Mucosa of rectum (tissue), 2 donors: ENCODE results near the gene SLC38A9.

Experiments used
- H3K27ac ChIP-seq, 2 donors: one replicate each; pipeline ENCODE4 v1.7.0; 2013; ENCODE audit warnings: inconsistent platforms in 2 of 2, low read depth in 2 of 2, low read length in 2 of 2
- H3K27me3 ChIP-seq, 2 donors: one replicate each; pipeline ENCODE4 v1.7.0; 2013; ENCODE audit warnings: low read length in 2 of 2; ENCODE audit not compliant: control insufficient read depth in 2 of 2, insufficient read depth in 2 of 2
- H3K36me3 ChIP-seq, 2 donors: one replicate each; pipeline ENCODE4 v1.7.0; 2013; ENCODE audit warnings: low read length in 2 of 2; ENCODE audit not compliant: control insufficient read depth in 2 of 2, insufficient read depth in 2 of 2
- H3K4me1 ChIP-seq, 2 donors: one replicate each; pipeline ENCODE4 v1.7.0; 2013; ENCODE audit warnings: low read length in 2 of 2, mild to moderate bottlenecking in 1 of 2; ENCODE audit not compliant: control insufficient read depth in 2 of 2, insufficient read depth in 2 of 2
- H3K4me3 ChIP-seq, 2 donors: one replicate each; pipeline ENCODE4 v1.7.0; 2013; ENCODE audit warnings: low read length in 2 of 2
- H3K9ac ChIP-seq, 2 donors: one replicate each; pipeline ENCODE4 v1.7.0; 2013; ENCODE audit warnings: low read length in 2 of 2, low read depth in 1 of 2, mild to moderate bottlenecking in 1 of 2
- H3K9me3 ChIP-seq, 2 donors: one replicate each; pipeline ENCODE4 v1.7.0; 2013; ENCODE audit warnings: low read length in 2 of 2; ENCODE audit not compliant: control insufficient read depth in 2 of 2
- donor health status: healthy.
- donor health status: Normal muscosa, but diverticular disease.

Gene SLC38A9

DNA sequence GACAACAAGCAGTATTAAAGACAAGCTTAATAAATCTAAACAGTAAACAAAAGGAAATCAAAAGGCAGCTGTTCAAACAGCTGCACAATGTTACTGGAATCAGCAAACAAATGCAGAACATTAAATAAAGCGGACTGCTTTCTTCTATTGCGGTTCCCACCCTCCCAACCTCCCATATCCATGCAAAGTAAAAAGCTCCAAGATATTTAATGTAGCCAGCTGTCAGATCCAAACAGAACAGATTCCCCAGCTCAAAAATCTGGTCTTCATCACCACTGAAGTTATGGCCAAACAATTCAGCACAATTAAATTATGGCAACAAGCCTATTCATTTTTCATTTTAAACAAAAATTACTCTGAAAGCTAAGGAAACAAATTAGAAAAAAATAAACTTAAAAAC is 75.9 kb downstream of the SLC38A9 start:
- peaks cover 11 to 27% of the 10 kb centered on the region in 2 donors for H3K4me1 ChIP-seq

DNA sequence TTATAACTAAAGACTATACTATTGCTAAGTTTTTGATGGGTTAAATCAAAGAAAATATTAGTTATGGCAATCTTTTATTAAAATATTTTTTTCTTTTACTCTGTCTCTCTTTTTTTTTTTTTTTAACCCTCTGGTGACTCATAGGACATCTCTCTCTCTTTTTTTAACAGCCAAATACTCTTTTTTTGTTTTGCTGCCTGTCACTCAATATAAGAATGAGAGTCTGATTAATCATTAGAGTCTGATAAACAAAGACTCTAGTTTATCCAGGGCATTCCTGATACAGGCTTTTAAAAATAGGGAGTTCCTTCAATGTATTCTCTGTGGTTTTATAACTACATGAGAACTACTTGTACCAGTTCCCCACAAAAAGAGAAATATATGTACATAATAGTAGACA is 77.3 kb downstream of the SLC38A9 start:
- Histone ChIP-seq H3K27ac (peak overlapping the region in 1 of 2 donors; percentile 30), H3K4me3 (no peak overlapping the region), H3K27me3 (no peaks in the 10 kb centered on the region), H3K9ac (no peak overlapping the region), H3K36me3 (no peaks in the 10 kb centered on the region), H3K4me1 (peaks cover 11 to 27% of the 10 kb centered on the region in 2 donors), H3K9me3 (no peaks in the 10 kb centered on the region)

More for the DNA sequence above, 75.9 kb downstream of the SLC38A9 start:
- peak overlapping the region; percentile 4 to 22 for H3K27ac ChIP-seq
- H3K9me3 ChIP-seq = no peaks in the 10 kb centered on the region
- H3K27me3 ChIP-seq = no peaks in the 10 kb centered on the region
- no peaks in the 10 kb centered on the region for H3K36me3 ChIP-seq
- no peak overlapping the region for H3K4me3 ChIP-seq
- H3K9ac ChIP-seq = no peak overlapping the region

DNA sequence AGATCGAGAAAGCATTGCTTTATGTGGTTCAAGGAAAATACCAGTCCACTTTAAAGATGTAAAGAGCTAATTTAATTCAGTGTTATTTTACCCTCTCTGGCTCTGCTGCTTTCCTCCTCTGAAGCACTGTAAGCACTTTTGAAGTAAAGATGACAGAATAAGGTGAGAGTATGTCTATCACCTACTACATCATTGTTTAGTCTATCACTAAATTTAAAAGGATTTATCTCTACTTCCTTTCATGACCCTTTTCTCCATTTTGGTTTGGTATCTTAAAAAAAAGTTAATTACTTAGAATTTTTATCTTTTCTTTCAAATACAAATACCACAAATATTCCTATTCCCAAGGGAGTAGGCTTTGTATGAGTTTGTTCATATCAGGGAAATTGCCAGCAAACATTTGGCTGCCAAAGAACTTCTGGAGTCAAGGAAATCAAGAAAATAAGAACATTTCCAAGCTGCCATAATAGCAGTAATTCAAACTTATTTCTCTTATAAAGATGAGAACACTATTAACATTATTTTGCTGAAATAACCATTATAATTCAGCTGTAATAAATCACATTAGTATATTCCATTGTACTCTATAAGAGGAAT is 77.8 kb downstream of the SLC38A9 start:
- peak overlapping the region in 1 of 2 donors; percentile 34 for H3K27ac ChIP-seq
- no peaks in the 10 kb centered on the region for H3K27me3 ChIP-seq
- no peaks in the 10 kb centered on the region for H3K36me3 ChIP-seq
- peaks cover 11 to 27% of the 10 kb centered on the region in 2 donors for H3K4me1 ChIP-seq
- H3K4me3 ChIP-seq = no peak overlapping the region
- H3K9me3 ChIP-seq = no peaks in the 10 kb centered on the region
- H3K9ac ChIP-seq = no peak overlapping the region

DNA sequence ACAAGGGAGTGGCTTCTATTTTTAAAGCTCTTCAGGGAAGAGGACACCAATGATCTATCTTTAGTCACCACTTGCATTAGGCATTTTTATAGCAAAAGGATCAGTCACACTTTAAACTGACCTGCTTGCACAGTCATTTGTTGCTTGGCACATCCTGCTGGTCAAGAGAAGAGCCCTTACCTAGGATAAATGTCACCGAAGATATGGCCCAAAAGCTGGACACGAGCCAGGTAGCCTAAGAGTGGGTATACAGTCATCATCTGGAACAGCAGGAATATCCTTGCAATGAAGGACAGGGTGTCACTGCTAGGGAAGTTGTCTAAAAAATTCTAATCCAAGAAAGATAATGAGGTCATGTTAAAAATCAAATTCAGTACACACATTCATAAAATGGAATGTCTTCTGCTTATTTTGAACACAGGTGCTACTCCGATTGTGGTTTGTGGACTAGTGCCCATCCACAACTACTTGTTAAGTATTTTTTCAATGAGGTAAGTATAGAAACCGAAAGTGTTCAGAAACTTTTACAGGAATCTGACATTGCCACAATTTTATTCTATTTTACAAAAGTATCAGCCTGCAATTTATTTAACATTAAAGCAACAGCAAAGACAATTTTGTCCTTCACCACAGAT is 78.4 kb downstream of the SLC38A9 start:
- H3K4me1 ChIP-seq = peaks cover 11 to 27% of the 10 kb centered on the region in 2 donors
- H3K27ac ChIP-seq = peak overlapping the region; percentile 35 to 60
- H3K36me3 ChIP-seq = no peaks in the 10 kb centered on the region
- H3K4me3 ChIP-seq = peak overlapping the region in 1 of 2 donors; percentile 29
- H3K27me3 ChIP-seq = no peaks in the 10 kb centered on the region
- H3K9me3 ChIP-seq = no peaks in the 10 kb centered on the region
- no peak overlapping the region for H3K9ac ChIP-seq

DNA sequence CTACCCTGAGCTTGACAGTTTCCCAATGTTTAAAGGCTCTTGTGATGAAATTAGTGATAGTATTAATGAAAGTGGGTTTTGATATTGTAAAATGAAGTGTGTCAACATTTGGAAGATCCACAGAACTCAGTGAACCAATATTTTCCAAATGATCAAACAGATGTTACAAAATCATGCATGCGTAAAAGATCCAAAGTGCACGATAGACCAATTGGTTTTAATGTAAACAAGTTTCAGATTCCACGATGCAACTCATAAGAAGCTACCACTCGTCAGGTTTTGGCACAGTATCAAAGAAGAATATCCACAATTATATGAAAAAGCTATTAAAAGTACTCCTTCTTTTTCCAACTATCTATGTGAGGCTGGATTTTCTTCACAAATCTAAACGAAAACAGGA is 82.3 kb downstream of the SLC38A9 start:
- Histone ChIP-seq H3K27me3 (no peaks in the 10 kb centered on the region), H3K4me3 (no peak overlapping the region), H3K27ac (no peak overlapping the region), H3K4me1 (peaks cover 2 to 14% of the 10 kb centered on the region in 2 donors), H3K36me3 (no peaks in the 10 kb centered on the region), H3K9me3 (no peaks in the 10 kb centered on the region), H3K9ac (no peak overlapping the region)

DNA sequence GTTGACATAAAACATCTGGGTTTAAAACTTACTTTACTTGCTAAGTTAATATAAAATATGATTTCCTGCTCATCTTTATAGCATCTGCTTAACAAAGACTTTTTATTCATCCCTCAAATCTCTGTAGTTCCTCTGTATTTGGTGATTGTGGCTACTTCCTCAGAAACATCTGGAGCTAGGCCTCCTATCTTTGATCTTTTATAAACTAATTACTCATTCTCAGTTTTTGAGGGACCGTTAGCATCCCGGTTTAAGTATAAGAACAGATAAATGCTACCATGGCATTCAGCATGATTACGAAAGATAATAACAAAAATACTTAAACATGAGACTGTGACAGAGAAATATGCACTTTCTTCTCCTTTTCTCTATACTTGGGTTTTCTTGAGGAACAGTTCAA is 85.3 kb downstream of the SLC38A9 start:
- Histone ChIP-seq H3K4me1 (no peaks in the 10 kb centered on the region), H3K36me3 (no peaks in the 10 kb centered on the region), H3K9me3 (no peaks in the 10 kb centered on the region), H3K27me3 (no peaks in the 10 kb centered on the region), H3K9ac (no peak overlapping the region), H3K27ac (no peak overlapping the region), H3K4me3 (no peak overlapping the region)

DNA sequence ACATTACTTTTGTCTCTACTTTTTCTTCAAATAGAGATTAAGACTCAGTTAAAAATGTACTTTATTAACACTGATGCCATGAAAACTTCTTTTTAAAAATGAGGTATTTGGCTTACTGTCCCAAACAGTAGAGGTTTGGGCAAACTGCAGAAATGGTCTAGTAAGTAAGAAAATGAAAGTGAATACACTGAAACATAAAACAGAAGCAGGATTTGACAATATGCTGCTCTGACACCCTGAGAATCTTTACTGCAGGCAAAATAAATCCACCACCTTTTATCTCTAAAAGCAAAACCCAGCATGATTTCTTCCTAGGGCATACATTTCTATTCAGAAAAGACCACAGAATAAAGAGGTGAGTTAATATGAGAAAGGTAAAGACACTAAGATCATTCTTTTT is 86.2 kb downstream of the SLC38A9 start:
- no peaks in the 10 kb centered on the region for H3K27me3 ChIP-seq
- no peaks in the 10 kb centered on the region for H3K36me3 ChIP-seq
- H3K4me1 ChIP-seq = no peaks in the 10 kb centered on the region
- H3K9ac ChIP-seq = no peak overlapping the region
- H3K9me3 ChIP-seq = no peaks in the 10 kb centered on the region
- no peak overlapping the region for H3K27ac ChIP-seq
- no peak overlapping the region for H3K4me3 ChIP-seq

DNA sequence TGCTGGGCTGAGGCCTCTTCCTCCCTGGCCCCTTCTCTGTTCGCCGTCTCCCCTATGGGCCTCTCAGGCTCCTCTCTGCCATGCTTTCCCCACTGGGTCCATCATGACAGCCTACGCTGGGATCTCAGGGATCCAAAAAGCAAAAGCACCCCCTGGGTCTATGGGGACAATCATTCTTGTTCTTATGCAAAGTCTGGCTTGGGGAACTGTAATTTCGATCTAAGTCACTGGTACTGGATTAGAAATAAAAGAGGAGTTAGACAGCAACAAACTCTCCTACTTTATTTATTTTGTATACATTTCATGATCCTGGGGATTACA is 86.6 kb downstream of the SLC38A9 start:
- Histone ChIP-seq H3K27me3 (no peaks in the 10 kb centered on the region), H3K4me3 (no peak overlapping the region), H3K4me1 (no peaks in the 10 kb centered on the region), H3K9ac (no peak overlapping the region), H3K27ac (peak overlapping the region; percentile 4 to 52), H3K9me3 (no peaks in the 10 kb centered on the region), H3K36me3 (no peaks in the 10 kb centered on the region)

DNA sequence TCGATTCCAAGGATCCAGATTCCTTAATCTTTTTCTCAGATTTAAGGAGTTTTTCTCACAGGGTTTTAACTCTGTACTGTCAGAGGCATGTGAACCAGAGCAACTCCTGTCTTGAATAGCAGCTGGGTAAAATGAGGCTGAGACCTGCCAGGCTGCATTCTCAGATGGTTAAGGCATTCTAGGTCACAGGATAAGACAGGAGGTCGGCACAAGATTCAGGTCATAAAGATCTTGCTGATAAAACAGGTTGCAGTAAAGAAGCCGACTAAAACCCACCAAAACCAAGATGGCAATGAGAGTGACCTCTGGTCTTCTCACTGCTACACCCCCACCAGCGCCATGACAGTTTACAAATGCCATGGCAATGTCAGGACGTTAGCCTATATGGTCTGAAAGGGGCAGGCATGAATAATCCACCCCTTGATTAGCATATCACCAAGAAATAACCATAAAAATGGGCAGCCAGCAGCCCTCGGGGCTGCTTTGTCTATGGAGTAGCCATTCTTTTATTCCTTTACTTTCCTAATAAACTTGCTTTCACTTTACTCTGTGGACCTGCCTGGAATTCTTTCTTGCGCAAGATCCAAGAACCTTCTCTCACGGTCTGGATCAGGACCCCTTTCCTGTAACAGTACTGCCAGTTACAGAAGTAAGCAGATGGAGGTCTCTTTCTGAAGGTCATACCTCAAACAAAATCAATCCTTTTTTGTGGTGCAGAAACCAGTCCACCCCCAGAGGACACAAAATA is 87.1 kb downstream of the SLC38A9 start:
- Histone ChIP-seq H3K27me3 (no peaks in the 10 kb centered on the region), H3K4me1 (peaks cover 0 to under 1% of the 10 kb centered on the region in 2 donors), H3K9me3 (no peaks in the 10 kb centered on the region), H3K36me3 (no peaks in the 10 kb centered on the region), H3K4me3 (no peak overlapping the region), H3K9ac (no peak overlapping the region), H3K27ac (peak overlapping the region; percentile 4 to 52)

DNA sequence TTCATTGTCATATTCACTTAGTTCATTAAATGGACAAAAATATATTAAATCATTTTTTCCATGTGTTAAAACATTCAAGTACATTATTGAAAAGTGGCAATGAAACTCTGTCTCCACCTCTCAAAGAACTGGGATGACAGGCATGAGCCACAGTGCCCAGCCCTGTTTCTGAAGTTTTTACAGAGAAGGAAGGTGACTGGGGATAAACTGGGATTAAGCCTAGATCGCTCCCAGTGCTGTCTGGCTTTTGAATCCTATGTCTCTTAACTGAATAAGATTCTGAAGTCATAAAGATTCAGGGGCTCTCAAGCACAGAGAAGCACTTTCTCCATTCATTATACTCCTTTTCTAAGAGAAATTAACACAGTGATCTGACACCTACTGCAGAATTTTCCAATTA is 88.3 kb downstream of the SLC38A9 start:
- Histone ChIP-seq H3K36me3 (no peaks in the 10 kb centered on the region), H3K9ac (no peak overlapping the region), H3K27me3 (no peaks in the 10 kb centered on the region), H3K9me3 (no peaks in the 10 kb centered on the region), H3K27ac (no peak overlapping the region), H3K4me3 (no peak overlapping the region), H3K4me1 (peaks cover 0 to 4% of the 10 kb centered on the region in 2 donors)
